IPS DF 4.7 (cell line): ENCODE data around the gene STEAP2.

Source experiments
- DNase-seq: peaks from one replicate; pipeline ENCODE4 v3.0.0-alpha.2; 2013; ENCODE audit warnings: low spot score; ENCODE audit errors: extremely low read depth

STEAP2 gene

DNA sequence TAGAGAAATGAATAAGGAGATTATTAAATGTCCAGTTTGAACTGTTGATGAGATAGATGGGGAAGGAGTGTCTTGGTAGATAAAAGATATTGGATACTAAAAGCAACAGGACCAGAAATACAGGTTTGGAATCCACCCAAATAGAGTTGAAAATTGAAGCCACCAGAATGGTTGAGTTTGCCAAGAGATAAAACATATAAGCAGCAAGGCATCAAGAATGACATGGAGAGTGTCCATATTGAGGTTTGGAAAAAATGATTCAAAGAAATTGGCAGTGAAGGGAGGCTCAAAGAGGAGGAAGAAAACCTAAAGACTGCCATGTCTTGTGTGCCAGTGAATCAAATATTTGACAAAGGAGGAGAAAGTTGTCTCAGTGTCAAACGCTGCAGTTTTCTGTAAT, 57.6 kb downstream of the STEAP2 start:
- no peak for DNase-seq

DNA sequence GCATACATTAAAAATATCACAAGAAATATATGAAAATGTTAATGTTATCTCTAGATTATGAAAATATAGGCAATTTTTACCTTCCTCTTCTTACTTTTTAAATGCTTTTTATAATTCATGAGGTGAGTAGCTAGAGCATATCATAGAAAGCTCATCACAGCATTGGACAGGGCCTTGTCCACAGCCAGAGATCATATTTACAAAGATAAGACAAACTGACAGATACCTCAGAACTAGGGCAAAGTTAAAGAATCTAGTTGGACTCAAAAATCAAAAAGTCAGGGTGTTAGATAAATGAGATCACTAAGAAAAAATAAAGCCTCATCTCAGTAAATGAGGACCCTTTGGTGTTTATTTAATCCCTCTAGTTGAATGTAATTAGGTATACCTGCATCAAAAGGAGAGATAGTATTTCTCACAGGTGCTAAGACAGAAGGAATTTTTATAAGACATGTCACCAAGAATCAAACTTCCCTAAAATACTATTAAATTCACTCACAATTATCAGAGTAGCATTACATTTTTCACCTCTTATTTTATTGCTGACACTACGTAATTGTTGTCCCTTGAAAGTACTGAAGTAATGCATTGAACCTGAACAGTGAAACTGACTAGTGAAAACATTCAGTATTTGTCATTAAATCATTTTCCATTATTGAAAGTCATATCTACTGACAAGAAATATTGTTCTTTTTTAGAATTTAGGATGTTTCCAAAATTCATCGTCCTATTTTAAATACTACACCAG, 59.1 kb downstream of the STEAP2 start:
- DNase-seq, result no peak

- DNase-seq, result no peak
These were observed 60.2 kb downstream of the STEAP2 start for GRCh38 chr7:90271753-90272152.

GRCh38 chr7:90272242-90272641, 60.7 kb downstream of the STEAP2 start:
- DNase-seq, result no peak

GRCh38 chr7:90274161-90274560, 62.6 kb downstream of the STEAP2 start:
- no peak for DNase-seq

DNA sequence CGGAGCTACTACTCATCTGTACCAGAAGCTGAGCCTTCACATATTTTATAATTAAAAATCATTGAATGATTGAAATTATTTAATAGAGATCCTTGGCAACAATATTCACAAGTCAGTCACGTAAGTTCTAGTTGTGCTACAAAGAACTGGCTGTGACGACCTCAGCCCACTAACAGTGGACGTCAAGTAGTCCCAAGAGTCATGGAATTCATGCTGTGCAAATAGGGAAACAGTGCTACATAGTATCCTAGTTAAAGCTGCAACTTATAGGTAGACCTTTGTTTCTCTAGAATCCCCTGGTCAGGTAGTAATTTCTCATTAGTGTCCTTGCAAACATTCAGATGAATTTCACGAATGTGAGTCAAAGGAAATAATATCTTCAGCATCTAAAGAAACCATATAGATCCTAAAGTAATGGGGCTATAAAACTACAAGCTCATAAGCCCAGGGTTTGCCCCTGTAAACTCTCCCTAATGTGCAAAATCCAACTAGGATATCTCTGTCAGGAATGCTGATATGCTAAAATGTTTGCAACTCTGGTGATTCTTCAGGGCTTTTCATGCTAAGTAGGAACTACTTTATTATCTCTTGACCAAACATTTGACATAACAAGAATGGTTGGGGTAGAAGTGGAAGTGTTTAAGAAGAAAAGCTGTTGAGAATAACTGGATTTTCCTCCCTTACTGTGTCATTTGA, 64.6 kb downstream of the STEAP2 start:
- no peak for DNase-seq
